Endothelial cell (in vitro differentiated cells): ENCODE data around the gene GREB1L. TPM values are rescaled to one million over a fixed set of nuclear protein-coding genes. Genes with fewer than 3 reads are reported as not detected.

Experiments used
- DNase-seq: peaks from one replicate; pipeline ENCODE4 v3.0.0; 2021; ENCODE audit warnings: low spot score
- H3K27ac Mint-ChIP-seq: one replicate; pipeline ENCODE4 v1.8.0; 2021; ENCODE audit warnings: mixed read lengths, inconsistent platforms; ENCODE audit not compliant: unreplicated experiment
- H3K27me3 Mint-ChIP-seq: one replicate; pipeline ENCODE4 v1.8.0; 2021; ENCODE audit warnings: mild to moderate bottlenecking, moderate library complexity, mixed read lengths, inconsistent platforms; ENCODE audit not compliant: unreplicated experiment
- H3K36me3 Mint-ChIP-seq: one replicate; pipeline ENCODE4 v1.8.0; 2021; ENCODE audit warnings: mild to moderate bottlenecking, low read depth, mixed read lengths, inconsistent platforms; ENCODE audit not compliant: unreplicated experiment
- H3K4me1 Mint-ChIP-seq: one replicate; pipeline ENCODE4 v1.8.0; 2021; ENCODE audit warnings: mild to moderate bottlenecking, mixed read lengths, inconsistent platforms; ENCODE audit not compliant: unreplicated experiment
- H3K4me3 Mint-ChIP-seq: one replicate; pipeline ENCODE4 v1.8.0; 2021; ENCODE audit warnings: mild to moderate bottlenecking, mixed read lengths, inconsistent platforms; ENCODE audit not compliant: unreplicated experiment
- H3K9me3 Mint-ChIP-seq: one replicate; pipeline ENCODE4 v1.8.0; 2021; ENCODE audit warnings: mixed read lengths, inconsistent platforms; ENCODE audit not compliant: unreplicated experiment
- CTCF ChIP-seq: fragments of 200-600 bp; sonication (generic); IDR thresholded peaks from one replicate; pipeline ENCODE4 v1.5.0; 2021; ENCODE audit warnings: antibody characterized with exemption; ENCODE audit not compliant: unreplicated experiment
- total RNA-seq: library from RNA; stranded (reverse); fragmentation: NEBNext Ultra II Directional; extraction: Animal tissue kit (Norgen Biotek cat#: 25700); gene quantifications from one replicate; pipeline ENCODE4 v1.2.1, GENCODE V29; 2021; ENCODE audit not compliant: unreplicated experiment

GREB1L gene
- total RNA-seq, 1 donor from 2014 or later, result 105 TPM

DNA sequence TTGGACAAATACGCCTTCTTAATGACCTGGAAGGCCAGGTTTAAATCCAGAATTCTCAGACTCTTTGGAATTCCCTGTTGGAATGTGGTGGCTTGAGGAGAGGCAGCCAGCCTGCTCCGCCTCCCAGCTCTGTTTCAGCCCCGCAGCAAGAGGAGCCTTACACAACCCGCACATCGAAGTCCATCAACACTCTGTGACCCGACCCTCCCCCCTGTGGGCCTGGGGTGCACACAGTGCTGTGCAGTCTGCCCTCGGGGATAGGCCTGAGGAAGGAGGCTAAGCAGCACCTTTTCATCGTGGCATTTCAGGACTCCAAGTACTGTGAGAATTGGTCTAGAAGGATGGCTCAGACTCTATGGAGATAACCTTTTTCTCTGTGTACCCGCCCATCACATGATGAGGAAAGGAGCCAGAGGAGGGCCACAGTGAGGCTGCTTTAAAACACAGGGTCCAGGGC lies 73.7 kb downstream of the GREB1L start:
- Mint-ChIP-seq H3K27me3 (peaks cover 2% of the 10 kb centered on the region), H3K4me1 (peaks cover 11% of the 10 kb centered on the region)
- DNase-seq, result peak; percentile 6

GRCh38 chr18:21316296-21316695 lies 74.3 kb downstream of the GREB1L start:
- no peak overlapping the region for H3K4me3 Mint-ChIP-seq
- no peaks in the 10 kb centered on the region for H3K9me3 Mint-ChIP-seq
- peaks cover 8% of the 10 kb centered on the region for H3K4me1 Mint-ChIP-seq
- no peak for DNase-seq
- no peak overlapping the region for H3K27ac Mint-ChIP-seq
- H3K36me3 Mint-ChIP-seq, result peaks cover 15% of the 10 kb centered on the region
- TF ChIP-seq CTCF, result no peak
- peaks cover 2% of the 10 kb centered on the region for H3K27me3 Mint-ChIP-seq

More for the DNA sequence above, 73.7 kb downstream of the GREB1L start:
- Mint-ChIP-seq H3K4me3 (no peak overlapping the region), H3K27ac (no peak overlapping the region), H3K36me3 (peaks cover 15% of the 10 kb centered on the region), H3K9me3 (no peaks in the 10 kb centered on the region)
- TF ChIP-seq CTCF, result no peak

DNA sequence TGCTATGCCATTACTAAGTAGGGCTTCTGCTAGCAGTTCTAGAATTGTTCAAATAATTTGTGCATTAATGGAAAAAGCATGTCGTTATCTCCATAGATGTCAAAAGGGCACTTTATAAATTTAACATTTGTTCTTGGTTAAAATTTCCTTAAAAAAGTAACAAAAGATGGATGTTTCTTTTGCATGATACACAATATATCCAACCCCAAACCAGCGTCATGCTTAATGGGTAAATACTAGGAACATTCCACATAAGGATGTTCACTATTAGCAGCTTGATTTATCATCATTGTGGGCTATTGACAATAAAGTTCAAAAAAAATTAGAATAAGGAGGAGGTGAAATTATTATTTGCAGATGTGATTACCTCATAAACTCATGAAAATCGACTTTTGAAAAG lies 79.7 kb downstream of the GREB1L start:
- Mint-ChIP-seq H3K27me3 (peaks cover 2% of the 10 kb centered on the region), H3K4me3 (no peak overlapping the region), H3K36me3 (peaks cover 11% of the 10 kb centered on the region), H3K9me3 (no peaks in the 10 kb centered on the region), H3K27ac (no peak overlapping the region), H3K4me1 (peaks cover under 1% of the 10 kb centered on the region)
- TF ChIP-seq CTCF, result no peak
- DNase-seq, result no peak

GRCh38 chr18:21327101-21327500 lies 85.1 kb downstream of the GREB1L start:
- TF ChIP-seq CTCF, result no peak
- Mint-ChIP-seq H3K4me1 (peaks cover 27% of the 10 kb centered on the region), H3K27me3 (no peaks in the 10 kb centered on the region), H3K4me3 (no peak overlapping the region), H3K36me3 (peaks cover 3% of the 10 kb centered on the region), H3K27ac (no peak overlapping the region), H3K9me3 (no peaks in the 10 kb centered on the region)
- DNase-seq, result no peak

DNA sequence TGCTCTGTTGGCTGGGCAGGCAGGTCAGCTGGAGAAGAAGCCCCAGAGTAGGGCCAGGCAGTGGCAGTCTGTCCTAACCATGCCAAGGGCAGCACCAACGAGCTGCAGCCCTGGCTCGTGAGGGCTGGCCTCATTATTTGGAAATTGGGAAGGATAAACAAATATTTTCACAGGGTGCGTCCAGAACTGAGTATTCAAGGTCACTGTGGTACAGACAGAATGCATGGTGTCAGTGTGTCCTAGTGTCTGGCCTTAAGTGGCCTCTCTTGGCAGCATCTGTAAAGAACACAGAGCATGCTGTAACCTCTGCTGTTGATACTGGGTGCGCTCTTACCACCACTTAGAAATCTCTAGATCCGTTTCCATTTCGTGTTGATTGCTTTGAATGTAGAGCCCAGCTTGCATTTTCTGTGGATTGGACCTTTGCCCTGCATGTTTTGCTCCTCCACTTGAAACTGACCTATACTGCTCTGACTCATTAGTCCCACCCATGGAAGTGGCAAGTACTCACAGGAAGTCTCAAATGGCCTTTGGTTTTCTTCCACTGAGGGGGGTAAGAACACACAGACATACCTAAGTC lies 88.2 kb downstream of the GREB1L start:
- peak overlapping the region; percentile 27 for H3K4me3 Mint-ChIP-seq
- H3K27ac Mint-ChIP-seq, result peak overlapping the region; percentile 67
- TF ChIP-seq CTCF, result no peak
- H3K4me1 Mint-ChIP-seq, result peaks cover 27% of the 10 kb centered on the region
- H3K36me3 Mint-ChIP-seq, result peaks cover 3% of the 10 kb centered on the region
- H3K9me3 Mint-ChIP-seq, result no peaks in the 10 kb centered on the region
- DNase-seq, result no peak
- H3K27me3 Mint-ChIP-seq, result no peaks in the 10 kb centered on the region
